GM19023 (cell line): ENCODE data around the gene ADAMTS15.

Source experiments
- ATAC-seq: cut with Tn5 transposase; IDR thresholded peaks from one replicate; pipeline ENCODE4 v1.9.1; 2021; ENCODE audit warnings: mild to moderate bottlenecking, moderate library complexity; ENCODE audit not compliant: unreplicated experiment

ADAMTS15 gene

GRCh38 chr11:130416906-130417305, 31.5 kb upstream of the ADAMTS15 start:
- ATAC-seq, result no peak

GRCh38 chr11:130418210-130418609, 30.2 kb upstream of the ADAMTS15 start:
- no peak for ATAC-seq

GRCh38 chr11:130418756-130419155, 29.7 kb upstream of the ADAMTS15 start:
- ATAC-seq, result no peak

DNA sequence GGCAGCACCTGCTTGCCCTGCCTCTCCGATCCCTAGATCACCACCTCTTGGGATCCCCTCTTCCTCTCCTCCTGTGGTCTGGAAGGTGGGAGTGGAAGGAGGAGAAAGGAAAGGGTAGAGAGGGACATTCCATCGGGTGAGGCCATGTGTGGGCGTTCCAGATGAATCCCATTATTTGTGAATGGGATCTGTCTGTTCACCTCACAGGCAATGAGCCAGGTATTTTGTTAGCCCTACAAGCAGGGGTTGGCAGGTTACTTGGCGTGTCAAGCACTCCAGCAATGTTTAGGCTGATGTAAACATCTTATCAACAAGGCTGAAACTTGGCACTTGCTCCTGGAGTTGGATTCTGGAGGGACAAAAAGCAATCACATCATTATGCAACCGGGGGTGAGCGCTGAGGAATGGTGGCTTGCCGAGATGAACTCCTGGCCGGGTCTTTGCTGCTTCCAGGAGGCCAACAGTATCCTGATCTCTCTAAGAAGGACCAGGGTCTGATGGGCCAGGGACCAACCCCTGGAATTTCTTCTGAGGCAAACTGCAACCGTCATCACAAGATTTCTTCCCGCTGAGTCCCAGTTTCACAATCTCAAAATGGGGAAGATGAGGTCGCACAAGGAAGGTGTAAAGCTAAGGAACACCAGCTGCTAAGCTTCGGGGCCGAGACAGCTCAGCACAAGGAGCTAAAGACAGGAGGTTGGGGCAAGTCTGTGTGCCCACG, 27.8 kb upstream of the ADAMTS15 start:
- ATAC-seq, result no peak

DNA sequence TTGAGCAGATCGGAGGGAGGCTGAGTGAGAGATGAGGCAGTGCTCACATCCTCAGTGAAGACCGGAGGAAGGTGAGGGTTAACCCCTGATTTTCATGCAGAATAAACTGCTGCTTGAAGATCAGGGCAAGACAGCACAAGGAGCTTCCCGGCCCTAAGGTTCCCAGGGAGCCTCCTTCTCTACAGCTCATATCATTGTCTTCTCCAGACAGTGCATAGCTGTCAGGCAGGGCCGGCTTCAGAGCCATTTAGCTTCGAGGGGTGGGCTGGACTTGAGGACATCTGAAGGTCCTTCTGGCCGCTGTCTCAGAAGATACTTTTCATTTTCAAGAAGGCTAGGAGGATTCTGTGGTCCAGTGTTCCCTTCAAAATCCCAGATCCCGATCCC, 27.3 kb upstream of the ADAMTS15 start:
- ATAC-seq, result no peak

GRCh38 chr11:130421697-130422096, 26.7 kb upstream of the ADAMTS15 start:
- ATAC-seq, result no peak

GRCh38 chr11:130422251-130422995, 26.0 kb upstream of the ADAMTS15 start:
- ATAC-seq, result no peak

DNA sequence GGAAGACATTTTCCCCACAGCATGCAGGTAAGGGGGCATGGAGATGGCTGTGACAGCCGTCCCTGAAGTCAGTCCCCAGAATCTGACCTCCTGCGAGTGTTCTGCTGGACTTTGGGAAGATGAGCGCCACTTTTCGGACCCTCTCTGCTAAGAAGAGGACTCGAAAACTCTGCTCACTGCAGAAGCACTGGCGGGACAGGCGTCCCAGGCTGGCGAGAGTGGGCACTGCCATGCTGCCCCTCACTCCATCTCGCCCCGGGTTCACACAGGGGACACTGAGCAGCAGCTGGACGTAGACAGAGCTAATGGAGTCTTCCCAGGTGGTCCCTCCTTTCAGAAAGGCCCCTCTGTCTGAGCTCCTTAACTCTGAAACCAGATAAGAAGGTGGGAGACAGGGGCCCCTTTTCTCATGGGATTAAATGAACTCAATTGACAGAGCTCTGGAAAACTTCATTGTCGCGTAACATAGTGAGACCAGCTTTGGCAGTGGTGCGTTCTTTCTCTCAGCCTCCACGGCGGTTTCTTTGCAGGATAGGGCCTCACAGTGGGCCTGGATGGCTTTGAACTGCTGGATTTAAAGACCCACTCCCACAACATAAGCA, 24.8 kb upstream of the ADAMTS15 start:
- no peak for ATAC-seq

DNA sequence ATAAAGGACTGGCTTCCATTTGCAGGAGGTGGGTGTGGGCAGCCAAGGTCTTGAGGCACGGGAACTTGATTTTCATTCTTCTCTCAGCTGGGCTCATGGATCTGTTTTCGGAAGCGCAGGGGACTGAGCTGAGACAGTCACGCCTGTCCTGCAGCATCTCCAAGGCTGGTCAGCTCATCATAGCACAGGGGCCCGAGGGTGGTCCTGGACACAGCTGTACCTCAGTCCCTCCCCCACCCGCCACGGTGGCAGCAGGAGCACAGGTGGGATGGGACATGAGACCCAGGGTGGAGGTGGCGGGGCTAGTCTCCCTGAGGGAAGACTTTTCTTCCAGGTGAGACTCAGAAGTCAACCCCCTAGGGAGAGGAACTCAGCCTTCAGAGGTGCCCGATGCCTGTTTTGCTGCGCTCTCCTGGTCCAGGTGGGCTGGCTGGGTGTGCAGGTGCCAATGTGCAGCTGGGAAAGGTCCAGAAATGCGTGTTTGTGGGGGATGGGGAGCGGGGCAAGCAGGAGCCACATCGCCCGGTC, 23.8 kb upstream of the ADAMTS15 start:
- no peak for ATAC-seq

- no peak for ATAC-seq
Observed at GRCh38 chr11:130425156-130425555, 23.3 kb upstream of the ADAMTS15 start.

GRCh38 chr11:130426223-130426836, 22.1 kb upstream of the ADAMTS15 start:
- ATAC-seq, result no peak

GRCh38 chr11:130426837-130427341, 21.6 kb upstream of the ADAMTS15 start:
- no peak for ATAC-seq

DNA sequence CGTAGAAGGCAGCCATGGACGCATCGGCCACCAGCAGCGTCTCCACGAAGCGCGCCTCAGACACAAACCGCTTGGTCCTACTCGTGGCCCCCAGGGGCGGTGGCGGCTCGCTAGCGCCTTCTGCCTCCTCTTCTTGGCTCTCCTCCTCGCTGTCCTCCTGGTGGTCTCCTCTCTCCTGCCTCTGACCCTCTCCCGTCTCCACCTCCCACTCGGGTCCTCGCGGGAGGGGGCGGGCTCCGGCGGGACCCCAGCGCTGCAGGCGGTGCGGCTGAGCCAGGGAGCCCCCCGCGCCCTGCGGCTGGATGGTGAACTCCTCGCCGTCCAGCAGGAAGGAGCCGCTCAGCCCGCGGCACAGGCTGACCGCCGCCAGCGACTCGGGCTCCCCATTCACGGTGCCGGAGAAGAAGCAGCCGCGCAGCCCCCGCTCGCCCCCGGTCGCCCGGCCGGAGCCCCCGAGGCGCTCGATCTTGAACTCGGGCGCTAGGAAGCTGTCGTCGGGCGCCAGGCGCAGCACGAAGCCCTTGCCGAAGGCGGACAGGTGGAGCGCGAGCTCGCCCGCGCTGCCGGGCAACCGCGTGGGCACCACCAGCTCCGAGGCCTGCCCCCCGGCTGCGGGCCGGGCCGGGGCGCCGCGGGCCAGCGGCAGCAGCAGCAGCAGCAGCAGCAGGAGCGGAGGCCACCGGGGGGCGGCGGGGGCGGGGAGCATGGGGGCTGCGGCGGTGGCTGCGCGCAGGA, 20.7 kb upstream of the ADAMTS15 start:
- ATAC-seq, result no peak

DNA sequence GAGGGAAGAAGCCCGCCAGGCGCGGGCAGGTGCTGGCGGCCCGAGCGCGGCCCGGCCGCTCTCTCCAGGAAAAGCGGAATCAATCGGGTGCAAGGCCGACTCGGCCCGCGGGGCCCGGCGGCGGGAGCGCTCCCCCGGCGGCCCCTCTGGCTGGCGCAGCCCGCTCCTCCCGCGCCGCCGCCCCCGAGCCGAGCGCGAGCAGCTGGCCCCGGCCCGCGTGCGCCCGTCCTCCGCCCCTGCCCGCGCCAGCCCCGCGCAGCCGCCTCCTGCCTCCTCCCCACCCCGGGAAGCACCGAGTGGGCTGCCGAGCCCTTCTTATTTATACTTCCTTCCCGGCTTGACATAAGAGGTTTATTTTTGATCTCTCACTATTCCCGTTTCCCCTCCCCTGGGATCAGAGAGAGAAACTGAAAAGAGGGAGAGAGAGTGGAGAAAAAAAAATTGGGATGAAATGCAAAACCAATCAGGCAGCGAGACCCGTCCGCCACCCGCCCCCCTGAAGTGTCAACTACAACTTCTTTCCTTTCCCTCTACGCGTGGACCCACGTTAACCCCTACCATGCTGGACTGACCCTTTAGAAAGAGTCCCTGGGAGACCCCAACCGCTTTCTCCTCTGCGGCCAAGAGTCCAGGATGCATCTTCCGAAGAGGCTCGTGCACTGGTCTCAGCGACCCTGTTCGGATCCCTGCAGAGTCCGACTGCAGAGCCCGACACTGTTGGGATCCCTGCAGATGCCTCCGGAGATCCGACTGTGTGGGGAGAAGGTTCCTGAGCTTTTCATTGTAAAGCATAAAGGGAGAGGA, 19.9 kb upstream of the ADAMTS15 start, which contains the start of gene ADAMTS8:
TSS of gene ADAMTS8 (minus strand) at position 294 of the 804 bp plus-strand sequence. CDS start 323 bp downstream, outside the sequence.
- no peak for ATAC-seq

DNA sequence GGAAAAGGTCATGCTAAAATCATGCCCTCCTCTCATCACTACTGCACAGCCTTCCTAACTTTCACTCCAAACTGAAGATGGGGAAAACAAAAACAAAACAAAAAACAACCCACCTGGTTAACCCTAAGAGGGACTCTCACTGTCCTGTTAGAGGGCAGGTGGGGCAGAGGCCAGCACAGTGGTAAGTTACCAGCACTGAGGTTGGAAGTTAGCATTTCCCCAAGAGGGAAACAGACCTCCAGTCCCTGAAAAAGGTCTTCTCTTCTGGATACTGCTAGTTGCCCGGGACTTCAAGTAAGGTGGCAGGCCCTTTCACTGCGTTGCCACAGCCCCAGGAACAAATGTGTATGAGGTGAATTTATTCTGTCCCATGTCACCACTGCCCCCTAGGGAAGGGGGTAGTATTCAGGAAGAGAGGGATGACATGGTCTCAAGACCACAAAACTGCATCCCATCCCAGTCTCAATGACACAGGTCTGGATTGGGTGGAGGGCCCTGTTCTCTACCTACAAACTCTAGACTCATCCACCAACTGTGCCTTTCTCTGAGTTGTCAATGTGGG, 19.2 kb upstream of the ADAMTS15 start:
- ATAC-seq, result no peak

DNA sequence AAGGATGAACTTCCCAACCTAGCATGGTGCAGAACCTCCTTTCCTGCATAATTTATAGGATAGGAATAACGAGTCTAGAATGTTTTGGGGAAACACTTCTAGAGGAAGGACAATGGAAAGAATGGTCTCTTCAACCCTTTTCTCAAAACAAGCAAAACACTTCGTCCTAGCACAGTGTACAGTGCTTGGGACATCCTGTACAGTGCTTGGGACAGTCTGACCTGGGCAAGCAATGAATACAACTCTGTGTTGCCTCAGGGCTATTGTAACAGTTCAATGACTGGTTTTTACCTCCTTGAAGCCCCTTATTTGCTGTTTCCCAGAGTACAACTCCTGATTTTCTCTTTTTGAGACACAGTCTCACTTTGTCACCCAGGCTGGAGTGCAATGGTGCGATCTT, 18.5 kb upstream of the ADAMTS15 start:
- ATAC-seq, result no peak

DNA sequence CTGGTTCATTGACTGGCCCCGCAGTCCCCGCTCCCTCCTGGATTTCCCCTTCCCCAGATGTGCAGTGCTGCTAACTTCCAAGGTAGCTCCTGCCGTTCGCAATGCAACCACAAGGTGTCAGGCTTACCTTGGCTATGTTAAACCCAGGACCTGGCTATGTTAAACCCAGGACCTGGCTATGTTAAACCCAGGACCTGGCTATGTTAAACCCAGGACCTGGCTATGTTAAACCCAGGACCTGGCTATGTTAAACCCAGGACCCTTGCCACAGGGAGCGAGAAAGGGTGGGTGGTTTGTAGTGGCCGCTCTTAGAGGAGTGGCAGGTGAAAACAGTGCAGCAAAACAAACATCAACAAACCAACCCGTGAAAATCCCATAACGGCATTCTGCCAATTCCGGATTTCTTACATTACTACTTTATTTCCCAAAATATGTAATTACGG, 17.1 kb upstream of the ADAMTS15 start:
- ATAC-seq, result peak; percentile 54

- ATAC-seq, result no peak
Observed at GRCh38 chr11:130431801-130432200, 16.6 kb upstream of the ADAMTS15 start.

GRCh38 chr11:130433357-130433756, 15.1 kb upstream of the ADAMTS15 start:
- no peak for ATAC-seq
